GM21825 (cell line): ENCODE results near the gene SYT14.
"Not testable (repeated sequence)": the region's sequence is repeated elsewhere in the genome, so short reads cannot be mapped to it uniquely, and the experiment has no call there.

Experiments
- ATAC-seq: cut with Tn5 transposase; IDR thresholded peaks from one replicate; pipeline ENCODE4 v1.9.1; 2021; ENCODE audit warnings: mild to moderate bottlenecking, moderate library complexity; ENCODE audit not compliant: unreplicated experiment

The SYT14 gene

DNA sequence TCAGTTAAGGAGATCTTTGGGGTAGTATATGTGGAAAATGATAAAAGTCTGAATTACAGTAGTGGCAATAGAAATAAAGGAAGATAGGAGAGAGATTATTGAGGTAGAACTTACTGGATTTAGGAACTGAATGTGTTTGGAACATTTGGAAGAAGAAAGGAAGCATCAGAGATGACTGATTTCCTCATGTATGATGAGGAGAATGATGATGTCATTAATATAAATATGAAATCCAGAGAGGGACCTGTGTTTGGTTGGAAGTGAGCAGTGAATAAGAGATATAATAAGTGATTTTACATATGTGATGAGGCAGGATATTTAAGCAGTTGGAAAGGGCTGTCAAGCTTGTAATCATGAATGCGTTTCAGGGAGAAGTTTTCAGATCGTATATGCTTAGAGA, 86.3 kb downstream of the SYT14 start:
- ATAC-seq, result no peak

DNA sequence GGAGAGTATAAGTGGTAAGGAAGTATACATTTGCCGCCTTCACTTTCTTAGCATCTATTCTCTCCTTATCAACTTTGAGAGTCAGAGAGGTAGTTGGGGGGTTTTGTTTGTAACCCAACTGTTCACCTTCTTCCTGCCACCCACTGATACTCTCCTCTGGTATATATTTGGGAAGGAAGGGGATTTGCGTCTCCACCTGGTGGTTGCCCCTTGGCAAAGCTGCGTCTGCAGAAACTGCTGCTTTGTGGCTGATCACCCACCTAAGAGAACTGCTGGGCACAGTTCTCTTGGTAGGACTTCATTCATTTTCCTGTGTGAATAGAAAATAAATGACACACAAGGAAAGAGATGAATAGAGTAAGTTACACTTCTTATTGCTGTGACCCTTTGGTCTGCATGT, 87.0 kb downstream of the SYT14 start:
- no peak for ATAC-seq

DNA sequence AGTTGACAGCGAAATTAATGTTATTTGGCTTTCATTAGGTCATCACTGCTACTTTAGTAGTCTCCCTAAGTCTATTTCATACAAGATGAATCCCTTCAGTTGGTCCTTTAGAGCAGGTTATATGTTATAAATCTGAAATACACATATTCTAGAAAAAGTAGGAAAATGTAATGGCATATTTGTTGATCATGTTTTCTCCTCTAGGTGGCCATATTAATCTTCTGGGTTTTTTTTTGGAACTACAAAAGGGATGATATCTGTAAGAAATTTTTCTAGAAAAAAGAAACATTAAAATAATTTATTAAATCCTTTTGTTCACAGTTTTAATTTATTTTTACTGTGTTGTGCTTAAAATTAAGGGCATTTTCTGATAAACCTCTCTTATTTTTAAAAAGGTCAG, 87.9 kb downstream of the SYT14 start:
- ATAC-seq, result no peak

DNA sequence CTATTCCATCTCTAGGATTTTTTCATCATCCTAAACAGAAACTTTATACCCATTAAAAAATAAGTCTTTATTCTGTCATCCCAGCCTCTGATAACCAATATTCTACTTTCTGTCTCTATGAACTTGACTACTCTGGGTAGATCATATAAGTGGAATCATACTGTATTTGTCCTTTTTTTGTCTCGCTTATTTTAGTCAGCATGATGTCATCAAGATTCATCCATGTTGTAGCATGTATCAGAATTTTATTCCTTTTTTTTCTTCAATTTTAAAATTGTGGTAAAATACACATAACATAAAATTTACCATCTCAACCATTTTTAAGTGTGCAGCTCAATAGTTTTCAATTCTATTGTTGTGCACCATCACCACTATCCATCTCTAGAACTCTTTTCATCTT, 90.0 kb downstream of the SYT14 start:
- no peak for ATAC-seq

DNA sequence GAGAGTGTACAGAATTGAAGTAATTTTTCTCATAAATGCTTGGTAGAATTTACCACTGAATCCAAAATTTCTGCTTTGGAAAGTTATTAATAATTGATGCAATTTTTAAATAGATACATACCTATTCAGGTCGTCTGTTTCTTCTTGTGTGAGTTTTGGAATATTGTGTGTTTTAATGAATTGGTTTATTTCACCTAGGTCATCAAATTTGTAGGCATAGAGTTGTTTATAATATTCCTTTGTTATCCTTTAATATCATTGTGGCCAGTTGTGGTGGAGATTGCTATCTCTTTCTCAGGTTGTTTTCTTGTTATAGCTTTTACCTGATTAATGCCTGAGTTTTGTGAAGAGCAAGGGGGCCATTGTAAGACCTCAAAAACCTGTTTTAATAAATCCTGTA, 93.5 kb downstream of the SYT14 start:
- ATAC-seq, result no peak

DNA sequence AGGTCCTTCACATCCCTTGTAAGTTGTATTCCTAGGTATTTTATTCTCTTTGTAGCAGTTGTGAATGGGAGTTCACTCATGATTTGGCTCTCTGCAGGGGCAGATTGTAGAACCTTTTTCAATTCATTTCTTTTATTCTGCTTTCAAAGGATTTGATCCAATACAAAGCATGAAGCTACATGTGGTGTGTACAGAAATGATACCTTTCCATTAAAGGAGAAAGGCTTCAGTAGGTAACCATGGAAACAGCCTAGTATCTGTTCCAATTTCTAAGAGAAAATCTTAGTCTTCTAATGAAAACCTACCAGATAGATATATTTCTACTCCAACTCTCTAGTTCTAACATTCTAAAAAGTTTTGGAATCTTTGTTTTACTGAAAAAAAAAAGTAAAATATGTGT, 105.0 kb downstream of the SYT14 start:
- no peak for ATAC-seq

DNA sequence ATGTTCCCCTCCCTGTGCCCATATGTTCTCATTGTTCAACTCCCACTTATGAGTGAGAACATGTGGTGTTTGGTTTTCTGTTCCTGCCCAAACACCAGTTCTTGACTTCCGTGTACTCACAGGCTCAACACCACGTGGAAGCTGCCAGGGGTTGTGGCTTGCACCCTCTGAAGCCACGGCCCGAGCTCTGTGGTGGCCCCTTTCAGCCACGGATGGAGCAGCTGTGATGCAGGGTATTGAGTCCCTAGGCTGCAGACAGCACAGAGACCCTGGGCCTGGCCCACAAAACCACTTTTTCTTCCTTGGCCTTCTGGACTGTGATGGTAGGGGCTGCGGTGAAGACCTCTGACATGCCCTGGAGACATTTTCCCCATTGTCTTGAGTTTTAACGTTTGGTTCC, 111.6 kb downstream of the SYT14 start:
- ATAC-seq, result no peak

DNA sequence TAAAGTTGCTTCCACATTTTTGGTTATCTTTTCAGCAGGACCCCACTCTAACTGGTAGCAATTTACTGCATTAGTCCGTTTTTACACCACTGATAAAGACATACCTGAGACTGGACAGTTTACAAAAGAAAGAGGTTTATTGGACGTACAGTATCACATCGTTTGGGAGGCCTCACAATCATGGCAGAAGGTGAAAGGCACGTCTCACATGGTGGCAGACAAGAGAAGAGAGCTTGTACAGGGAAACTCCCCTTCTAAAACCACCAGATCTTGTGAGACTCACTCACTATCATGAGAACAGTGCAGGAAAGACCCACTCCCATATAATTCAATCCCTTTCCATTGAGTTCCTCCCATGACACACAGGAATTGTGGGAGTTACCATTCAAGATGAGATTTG, 112.5 kb downstream of the SYT14 start:
- not testable (repeated sequence) for ATAC-seq

DNA sequence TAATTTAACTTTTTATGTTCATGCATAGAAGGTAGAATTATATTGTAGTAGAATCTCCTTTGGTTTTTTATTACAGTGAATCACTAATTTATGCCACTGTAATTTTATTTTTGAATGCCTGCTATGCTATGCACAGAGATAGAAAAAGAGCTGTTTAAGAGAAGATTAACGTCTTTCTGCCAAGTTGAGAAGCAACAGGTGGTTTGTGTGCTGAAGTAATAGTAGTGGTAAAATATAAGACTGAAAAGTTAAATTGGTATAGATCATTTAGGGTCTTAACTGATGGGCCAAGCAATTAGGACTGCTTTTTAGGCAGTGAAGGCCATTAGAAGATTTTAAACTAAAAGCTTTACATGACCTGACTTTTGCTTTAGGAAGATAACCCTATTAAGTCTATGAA, 115.1 kb downstream of the SYT14 start:
- ATAC-seq, result no peak

DNA sequence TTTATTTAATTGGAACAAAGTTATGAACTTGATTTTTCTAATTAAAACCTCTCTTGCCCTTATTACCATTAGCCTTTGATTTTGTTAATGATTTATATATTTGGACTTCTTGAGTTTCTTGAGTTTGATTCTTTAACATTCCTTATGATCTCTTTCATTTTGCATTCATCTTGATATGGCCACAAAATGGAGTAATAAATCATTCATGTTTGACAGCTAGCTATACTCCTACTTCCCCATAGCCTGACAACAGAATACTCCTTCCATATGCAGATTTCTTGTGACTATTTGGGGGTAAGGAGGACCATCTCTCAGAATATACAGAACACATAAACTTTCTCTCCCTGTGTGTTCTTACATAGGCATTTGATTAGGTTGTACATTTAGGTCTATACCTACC, 119.6 kb downstream of the SYT14 start:
- ATAC-seq, result no peak

DNA sequence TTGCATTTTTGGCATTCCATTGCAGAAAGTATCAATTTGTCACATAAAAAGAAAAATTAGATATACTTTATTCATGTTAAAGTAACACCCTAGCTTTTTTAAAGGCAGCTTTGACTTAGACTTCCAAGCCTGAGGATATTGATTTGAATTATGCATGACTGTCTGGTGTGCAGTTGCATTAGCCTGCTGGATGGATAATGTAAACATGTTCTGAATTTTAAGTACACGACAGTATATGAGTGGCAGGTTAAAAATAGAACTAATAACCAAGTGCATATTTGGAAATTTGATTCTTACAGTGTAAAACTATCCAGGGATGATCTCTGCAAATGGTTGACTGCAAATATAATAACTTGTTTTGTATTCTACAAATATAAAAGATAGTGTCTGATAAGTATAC, 124.0 kb downstream of the SYT14 start:
- ATAC-seq, result no peak

DNA sequence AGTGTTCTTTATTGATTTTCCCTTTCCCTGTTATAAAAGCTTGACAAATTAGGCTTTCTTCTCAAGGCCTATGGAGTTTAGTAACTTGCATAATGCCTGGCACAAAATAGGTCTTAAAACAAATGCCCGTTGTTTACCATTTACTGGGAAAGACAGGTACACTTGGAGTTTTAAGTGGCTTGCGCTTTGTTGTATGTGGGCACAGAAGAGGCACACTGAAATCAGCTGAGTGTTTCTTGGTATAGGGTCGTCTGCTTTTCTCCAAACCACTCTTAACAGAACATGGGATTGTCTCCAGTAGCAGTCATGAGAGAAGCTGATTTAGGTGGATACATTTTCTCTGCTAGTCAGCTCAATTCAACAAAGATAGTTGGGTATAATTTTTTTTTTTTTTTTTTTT, 132.5 kb downstream of the SYT14 start:
- ATAC-seq, result no peak

DNA sequence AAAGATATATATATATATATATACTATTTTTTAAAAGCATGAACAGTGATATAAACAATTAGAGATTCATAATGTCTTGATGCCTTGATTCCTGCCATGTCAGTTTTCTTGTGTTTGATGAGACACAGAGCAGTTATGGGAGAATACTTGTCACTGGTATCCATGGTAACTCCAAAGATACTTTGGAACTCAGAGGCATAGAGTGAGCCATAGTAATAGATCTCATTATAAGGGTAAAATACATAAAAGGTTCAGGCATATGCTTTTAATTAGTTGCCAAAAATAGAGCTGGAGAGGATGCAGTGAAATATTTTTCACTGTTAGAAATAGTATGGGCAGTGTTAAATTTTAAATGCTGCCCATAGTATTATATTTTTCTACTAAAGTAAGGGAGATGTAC, 134.1 kb downstream of the SYT14 start:
- ATAC-seq, result no peak

DNA sequence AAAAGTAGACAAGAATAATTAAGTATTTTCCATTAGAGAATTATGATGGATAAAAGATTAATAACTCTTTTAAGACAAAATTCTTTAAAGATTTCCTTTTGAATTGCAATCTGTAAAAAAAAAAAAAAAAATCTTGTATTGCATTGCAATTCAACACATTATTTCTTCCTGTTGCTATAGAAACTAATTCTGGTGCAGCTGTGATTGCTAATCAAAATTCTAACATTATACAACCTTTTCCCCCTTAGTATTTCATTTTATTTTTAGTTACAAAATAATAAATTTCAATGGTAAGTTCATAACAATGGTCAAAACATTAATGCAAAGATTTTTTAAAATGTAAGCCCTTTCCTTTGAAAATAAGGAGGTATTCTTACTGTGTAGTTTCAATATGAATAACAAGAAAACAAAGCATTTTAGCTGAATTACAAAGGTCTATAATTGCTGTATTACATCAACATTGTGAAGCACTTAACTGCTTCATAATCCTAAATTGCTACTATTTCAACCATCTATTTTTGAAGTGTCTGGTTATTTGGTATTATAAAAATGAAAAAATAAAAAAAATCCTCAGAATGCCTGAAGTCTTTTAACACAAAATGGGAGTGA, 135.0 kb downstream of the SYT14 start:
- ATAC-seq, result no peak

DNA sequence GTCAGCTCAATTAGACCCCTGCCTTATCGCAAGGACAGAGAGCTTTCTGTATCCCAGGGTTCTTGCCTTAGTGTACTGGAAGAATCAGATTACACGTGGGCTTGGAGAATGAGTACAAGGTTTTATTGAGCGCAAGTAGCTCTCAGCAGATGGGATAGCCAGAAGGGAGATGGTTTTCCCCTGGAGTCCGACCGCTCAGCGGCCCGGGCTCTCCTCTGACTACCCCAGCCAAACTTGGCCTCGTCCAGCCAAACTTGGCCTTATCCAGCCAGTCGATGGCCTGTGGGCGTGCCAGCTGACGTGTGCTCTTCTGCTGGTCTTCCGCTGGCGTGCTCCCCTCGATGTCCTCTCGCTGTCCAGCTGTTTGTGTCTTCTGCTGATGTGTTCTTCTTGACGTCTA, 136.9 kb downstream of the SYT14 start:
- no peak for ATAC-seq

DNA sequence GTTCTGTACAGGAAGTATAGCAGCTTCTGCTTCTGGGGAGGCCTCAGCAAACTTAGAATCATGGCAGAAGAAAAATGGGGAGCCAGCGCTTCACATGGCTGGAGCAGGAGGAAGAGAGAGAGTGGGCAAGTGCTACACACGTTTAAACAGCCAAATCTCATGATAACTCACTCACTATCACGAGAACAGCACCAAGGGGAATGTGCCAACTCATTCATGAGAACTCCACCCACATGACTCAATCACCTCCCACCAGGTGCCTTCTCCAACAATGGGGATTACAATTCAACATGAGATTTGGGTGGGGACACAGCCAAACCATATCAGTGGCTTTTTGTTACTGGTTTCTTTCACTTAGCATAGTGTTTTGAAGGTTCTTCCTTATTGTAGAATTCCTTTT, 138.6 kb downstream of the SYT14 start:
- no peak for ATAC-seq

DNA sequence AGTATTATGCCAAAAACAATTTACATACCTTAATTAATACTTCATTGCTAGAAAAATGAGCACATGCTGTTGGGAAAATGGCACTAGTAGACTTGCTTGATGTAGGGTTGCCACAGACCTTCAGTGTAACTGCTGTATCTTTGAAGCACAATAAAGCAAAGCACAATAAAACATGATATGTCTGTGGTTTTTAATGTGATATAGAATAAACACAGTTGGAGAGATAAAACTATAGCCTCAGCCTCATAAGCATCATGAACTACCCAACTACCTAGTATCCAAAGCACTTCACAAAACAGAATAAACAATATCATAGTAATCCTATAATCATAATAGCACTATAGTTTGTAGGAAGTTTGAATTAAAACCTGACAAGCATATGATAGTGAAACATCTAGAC, 143.5 kb downstream of the SYT14 start:
- ATAC-seq, result no peak

DNA sequence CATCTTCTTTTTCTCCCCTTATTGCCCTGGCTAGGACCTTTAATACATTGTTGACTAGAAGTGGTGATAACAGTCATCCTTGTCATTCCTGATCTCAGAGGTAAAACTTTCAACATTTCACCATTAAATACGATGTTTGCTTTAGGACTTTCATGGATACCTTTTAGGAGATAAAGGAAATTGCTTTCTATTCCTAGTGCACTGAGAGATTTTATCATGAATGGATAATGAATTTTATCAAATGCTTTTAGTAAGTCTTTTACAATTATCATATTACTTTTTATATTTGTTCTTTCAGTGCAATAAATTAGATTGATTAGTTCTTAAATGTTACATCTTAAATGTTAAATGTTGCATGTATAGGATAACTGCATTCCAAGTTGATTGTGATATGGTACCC, 147.3 kb downstream of the SYT14 start:
- no peak for ATAC-seq

DNA sequence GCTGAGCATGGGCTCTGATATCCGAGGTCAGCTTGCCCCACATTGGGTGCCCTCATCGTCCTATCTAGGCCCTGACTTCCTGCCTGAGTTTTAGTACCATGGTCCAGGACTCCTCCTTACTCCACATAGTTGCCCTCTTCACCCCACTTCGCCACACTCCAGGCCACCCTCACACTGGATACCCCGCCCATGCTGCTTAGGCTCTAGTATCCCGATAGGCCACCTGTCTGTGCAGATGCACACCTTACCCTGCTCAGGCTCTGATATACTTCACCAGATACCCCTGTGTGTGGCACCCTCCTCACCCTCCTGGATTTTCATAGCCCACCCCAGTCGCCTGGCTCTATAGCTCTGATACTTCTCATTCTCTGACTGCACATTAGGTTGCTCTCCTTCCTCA, 149.0 kb downstream of the SYT14 start:
- ATAC-seq, result no peak

DNA sequence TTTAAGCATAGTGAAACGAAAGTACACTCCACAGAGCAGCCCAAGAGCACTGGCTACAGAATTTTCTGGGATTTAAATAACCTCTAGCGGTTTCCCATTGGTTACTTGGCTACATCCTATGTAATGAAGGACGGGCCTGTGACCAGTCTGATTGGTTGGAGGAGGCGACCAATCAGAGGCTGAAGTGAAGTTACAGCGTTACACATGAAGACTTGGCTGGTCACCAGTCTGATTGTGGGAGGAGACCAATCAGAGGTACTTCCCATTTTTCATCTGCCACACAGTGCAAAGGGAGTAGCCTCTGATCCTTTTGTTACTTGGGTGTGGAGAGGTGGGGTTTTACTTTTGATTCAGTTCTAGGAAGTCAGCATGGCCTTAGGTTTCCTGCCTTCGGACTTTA, 151.8 kb downstream of the SYT14 start:
- no peak for ATAC-seq

DNA sequence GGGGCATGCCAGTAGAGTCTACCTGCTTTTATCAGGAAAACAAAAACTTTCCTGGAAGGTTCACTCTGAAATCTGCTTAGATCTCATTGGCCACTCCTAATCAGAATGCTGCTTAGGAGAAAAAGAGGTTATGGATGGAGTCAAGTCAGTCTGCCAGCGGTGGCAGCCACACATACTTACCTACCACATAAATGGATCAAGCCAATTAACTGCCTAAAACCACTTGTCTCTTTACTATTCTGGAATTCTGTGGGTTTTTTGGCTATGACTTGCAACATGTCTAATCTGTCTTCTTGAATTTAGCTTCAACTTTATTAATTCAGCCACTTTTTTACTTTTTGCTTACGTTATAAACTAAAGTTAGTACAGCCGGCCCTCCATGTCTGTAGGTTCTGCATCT, 154.3 kb downstream of the SYT14 start:
- ATAC-seq, result no peak

DNA sequence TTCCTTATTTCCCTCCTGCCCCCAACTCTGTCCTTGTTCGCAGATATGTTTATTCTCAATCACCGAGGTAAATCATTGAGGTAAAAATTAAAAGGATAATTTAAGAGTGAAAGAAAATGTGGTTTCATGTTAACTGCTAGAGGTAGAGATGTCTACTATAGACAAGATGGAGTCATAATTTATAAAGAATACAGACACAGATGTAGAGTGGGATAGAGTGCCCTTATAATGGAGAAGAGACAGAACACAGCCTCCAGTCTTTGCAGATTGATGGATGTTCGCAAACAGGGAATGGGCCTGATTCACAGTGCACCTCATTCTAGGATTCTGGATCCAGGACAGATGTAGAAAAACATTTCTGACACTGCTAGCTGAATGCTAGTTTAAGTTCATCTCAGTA, 155.4 kb downstream of the SYT14 start:
- no peak for ATAC-seq

DNA sequence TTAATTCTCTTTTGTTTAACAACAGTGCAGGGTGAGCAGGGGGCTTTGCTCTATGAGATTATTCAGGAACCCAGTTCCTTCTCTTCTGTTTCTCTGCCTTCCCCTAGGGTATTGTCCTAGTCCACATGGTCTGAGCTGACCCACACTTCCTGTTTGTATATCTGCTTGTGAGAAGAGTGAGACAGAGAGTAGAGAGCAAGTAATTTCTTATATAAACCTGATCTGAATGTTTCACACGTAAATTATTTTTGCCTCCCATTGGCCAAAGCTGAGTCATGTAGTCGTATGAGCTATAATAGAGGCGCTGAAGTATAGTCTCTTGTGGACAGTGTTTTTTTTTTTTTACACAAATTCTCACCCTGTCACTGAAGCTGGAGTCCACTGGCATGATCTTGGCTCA, 160.3 kb downstream of the SYT14 start:
- no peak for ATAC-seq

DNA sequence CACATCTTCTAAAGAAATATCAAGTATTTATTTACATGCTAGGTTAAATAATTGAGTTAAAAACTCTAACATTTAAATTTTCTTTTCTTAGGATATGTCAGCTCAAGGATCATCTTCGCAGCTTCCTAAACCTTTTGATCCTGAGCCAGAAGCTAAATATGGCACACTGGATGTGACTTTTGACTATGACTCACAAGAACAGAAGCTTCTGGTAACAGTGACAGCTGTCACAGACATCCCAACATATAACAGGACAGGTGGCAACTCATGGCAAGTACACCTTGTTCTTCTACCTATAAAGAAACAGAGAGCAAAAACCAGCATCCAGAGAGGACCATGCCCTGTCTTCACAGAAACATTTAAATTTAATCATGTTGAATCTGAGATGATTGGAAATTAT, 161.9 kb downstream of the SYT14 start:
- ATAC-seq, result no peak
